22Rv1 (cell line): ENCODE measurements around the gene IMPA2.

Experiments used
- CTCF ChIP-seq: fragments of 450-650 bp; IDR thresholded peaks from 2 replicates; pipeline ENCODE4 v1.5.1; 2017; ENCODE audit warnings: mild to moderate bottlenecking
- ZFX ChIP-seq: fragments of 450-650 bp; IDR thresholded peaks from 2 replicates; pipeline ENCODE4 v1.6.1; 2017; ENCODE audit warnings: antibody characterized with exemption, borderline replicate concordance

- no peak for TF ChIP-seq CTCF
- TF ChIP-seq ZFX = no peak
These were observed 27.0 kb downstream of the IMPA2 start for GRCh38 chr18:12008181-12008767.
